ENCODE measurements around the gene LTK. TPM values are rescaled to one million over a fixed set of nuclear protein-coding genes. Genes with fewer than 3 reads are reported as not detected.

LTK gene
- total RNA-seq, 1 donor from 2014 or later, result 1.7 TPM

DNA sequence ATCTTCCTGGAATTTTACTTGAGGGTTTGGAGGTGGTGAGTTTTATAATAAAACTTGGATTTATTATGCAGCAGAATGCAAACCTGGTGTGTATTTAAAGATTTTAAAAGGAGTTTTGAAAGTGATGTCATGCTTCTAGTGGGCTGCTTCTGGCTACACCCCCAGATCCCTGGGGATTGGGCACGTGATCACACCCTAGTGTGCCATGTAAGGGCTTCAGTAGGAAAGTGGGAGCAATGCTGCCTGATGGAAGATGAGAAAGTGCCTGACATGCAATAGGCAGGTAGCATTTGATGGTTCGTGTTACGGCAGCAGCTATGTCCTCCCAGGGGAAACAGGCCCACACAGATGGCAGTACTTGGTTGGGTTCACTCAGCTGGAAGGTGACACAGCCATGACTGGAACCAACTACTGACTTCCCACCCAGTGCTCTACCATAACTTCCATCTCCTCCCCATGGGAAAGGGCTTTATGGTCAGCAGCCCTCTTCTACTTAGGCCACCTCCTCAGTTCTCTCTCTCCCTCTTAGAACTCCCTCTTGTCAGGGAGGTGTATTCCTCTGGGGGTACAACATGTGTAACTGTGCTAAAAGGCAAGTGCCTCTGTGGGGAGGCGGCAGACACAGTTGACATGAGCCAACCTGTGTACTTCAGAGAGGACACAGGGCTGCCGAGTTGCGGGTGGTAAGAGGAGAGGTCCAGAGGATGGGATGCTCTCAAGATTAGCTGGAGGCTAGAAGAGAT is 14.3 kb downstream of the LTK start:
- intact Hi-C loops (cut with micrococcal nuclease), result no loop called here

GRCh38 chr15:41498657-41499056 is 15.0 kb downstream of the LTK start:
- intact Hi-C loops (cut with micrococcal nuclease), result no loop called here

DNA sequence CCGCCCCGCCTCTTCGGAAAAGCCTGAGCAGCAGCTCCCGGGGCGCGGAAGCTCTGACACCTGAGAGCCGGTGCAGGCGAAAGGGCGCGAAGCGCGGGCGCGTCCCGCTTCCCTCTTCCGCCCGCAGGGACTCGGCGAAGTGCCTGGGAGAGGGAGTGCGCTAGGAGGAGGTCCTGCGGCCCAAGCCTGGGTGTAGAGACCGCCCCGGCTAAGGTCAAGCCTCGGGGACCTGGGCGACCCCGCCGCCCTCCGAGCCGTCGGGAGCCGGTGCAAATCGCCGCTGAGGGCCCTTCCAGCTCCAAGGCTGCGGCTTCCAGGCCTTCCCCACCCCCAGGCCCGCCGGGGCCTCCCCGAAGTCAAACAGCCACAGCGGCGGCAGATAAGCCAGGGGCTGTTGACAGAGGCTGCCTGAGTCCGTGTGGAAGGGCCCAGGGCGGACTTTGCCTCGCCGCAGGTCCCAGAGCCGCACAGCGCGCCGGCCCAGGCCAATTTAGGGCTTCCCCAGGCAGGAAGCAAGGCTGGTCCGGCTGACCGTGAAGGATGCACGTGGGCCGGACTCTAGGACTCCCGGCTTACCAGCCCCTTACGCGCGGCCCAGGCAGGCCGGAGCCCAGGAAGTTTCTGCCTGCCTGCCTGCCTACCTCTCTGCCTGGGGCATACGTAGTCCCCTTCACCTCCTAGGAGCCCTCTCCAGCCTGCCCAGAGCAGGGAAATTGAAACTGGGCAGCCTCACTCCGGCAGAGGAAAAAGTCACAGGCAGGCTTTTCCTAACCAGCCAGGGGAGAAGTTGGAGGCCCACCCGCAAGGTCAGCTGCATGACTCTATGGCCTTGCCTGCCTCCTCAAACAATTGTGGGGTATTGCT is 17.7 kb downstream of the LTK start:
- intact Hi-C loops (cut with micrococcal nuclease), result no loop called here

DNA sequence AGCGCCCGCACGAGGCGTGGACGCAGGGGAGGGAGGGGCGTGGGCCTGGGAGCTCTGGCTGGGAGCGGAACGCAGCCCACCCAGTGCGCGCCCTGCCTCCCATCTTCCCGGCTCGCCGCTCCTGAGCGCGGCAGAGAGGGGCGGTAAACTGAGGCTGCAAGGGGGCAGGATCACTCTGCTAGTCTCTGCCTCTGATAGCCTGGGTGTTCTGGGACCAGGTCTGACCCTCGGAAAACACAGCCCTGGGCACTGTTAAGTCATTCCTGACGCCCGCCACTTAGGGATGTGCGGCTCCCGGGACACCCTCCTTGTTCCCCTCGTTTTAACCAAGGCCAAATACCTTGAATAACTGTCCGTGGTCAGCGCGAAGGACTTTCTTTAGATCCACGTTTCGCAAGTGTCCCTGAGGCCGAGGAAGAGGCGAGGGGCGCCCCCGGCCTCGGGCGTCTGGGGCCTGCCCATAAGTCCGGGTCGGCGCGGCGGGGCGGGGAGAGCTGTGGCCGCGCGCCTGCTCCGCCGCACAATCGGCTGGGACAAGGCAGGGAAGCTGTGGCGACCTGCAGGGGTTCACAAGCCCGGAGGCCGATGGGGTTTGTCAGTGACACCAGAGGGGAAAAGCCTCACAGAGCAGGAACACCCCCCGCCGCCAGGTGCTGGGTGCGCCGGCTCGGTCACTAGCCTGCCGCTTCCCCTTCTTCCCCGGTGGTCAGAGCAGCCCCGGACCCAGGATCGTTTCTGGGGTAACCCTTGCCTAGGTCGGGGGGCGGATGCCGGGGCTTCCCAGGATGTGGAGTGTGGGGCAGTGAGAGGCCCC is 18.5 kb downstream of the LTK start:
- intact Hi-C loops (cut with micrococcal nuclease), result loop anchor here (5.0 kb wide), 1 partner anchor 62 kb away; the partner anchor contains the start of gene TYRO3

GRCh38 chr15:41494190-41494921 is 19.3 kb downstream of the LTK start:
- intact Hi-C loops (cut with micrococcal nuclease), result loop anchor here (5.0 kb wide), 1 partner anchor 63 kb away; the partner anchor contains the start of gene TYRO3

DNA sequence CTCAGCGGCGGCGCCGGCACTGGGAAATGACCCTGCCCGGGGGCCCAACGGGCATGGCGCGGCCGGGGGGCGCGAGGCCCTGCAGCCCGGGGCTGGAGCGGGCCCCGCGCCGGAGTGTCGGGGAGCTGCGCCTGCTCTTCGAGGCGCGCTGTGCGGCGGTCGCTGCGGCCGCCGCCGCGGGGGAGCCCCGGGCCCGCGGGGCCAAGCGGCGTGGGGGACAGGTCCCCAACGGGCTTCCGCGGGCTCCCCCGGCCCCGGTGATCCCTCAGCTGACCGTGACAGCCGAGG is 19.8 kb downstream of the LTK start:
- intact Hi-C loops (cut with micrococcal nuclease), result loop anchor here (5.0 kb wide), 1 partner anchor 63 kb away; the partner anchor contains the start of gene TYRO3

DNA sequence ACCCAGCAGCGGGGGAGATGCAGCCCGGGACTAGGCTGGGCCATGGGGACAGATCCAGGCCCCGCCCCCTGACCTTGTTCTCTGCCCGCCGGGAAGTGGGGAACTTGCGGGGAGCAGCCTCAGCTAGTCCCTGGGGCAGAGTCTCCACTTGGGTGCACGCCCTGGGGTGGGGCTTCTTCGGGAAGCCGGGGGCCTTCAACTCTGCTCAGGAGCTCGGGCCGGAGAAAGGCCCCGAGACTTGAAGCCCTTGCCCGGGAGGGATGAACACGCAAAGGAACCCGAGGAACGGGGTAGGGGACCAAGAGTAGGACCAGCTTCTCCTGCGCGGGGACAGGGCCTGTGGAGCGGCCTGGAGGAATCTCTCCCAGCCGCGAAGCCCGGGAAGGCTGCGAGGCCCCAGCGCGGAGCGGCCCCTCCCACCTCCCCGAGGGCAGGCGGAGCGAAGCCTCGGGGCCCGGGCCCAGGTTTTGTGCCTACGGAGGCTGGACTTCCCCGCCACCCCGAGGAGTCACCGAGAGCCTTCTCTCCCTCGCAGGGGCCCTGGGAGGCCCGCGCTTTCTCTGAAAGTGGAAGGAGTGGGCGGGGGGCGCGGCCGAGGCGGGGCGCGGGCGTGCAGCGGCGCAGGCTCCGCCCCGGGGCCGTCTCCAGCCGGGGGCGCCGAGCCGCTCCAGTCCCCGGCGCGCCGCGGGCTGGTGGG is 20.3 kb downstream of the LTK start, which contains the start of gene ITPKA:
ITPKA (plus strand) TSS at position 670 of the 697 bp plus-strand sequence. CDS start 54 bp downstream, outside the sequence.
- intact Hi-C loops (cut with micrococcal nuclease), result loop anchor here (5.0 kb wide), 1 partner anchor 64 kb away; the partner anchor contains the start of gene TYRO3

DNA sequence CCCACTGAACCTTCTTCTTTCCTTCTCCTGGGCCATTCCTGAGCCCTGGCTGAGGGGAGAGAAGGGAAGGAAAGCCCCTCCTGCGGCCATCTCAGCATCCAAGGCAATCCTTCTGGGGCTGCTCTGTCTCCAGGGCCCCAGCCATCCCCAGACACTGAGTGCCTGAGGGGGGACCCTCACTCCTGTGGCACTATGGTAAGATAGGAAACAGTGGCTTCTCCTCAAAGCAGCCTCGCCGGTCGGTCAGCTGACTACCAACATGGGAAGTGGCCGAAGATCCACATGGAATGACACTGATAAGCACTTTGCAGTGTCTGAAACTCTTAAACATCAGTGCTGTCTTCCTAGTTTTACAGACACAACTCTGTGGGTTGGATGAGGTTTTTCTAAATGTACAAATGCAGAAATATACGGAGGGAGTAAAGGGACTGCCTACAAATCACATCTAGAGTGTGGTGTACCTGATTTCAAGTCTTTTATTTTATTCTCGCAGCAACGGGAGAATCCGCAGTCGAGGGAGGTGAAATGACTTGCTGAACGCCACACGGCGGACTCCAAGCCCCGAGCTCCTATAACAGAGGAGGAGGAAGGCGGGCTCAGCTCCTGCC is 20.9 kb downstream of the LTK start:
- intact Hi-C loops (cut with micrococcal nuclease), result loop anchor here (5.0 kb wide), 1 partner anchor 65 kb away; the partner anchor contains the start of gene TYRO3

- intact Hi-C loops (cut with micrococcal nuclease), result loop anchor here (5.0 kb wide), 1 partner anchor 65 kb away; the partner anchor contains the start of gene TYRO3
Observed at GRCh38 chr15:41491889-41492288, 21.7 kb downstream of the LTK start.

DNA sequence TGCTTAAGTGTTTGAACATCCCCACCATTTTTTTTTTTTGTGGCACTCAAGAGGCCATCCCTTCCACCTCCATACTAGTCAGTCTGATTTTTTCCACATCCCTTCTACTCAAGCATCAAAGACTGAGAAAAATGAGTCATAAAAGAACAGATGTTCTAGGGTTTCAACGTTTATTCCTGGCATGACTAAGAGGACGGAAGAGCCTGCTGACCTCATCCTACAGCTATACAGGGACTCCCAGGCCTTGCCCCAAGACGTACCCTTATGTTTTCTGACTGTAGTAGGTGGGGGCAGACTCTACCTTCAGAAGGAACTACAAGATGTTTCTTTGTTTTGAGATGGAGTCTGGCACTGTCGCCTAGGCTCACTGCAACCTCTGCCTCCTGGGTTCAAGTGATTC is 23.3 kb downstream of the LTK start:
- intact Hi-C loops (cut with micrococcal nuclease), result loop anchor here (5.0 kb wide), 1 partner anchor 67 kb away; the partner anchor contains the start of gene TYRO3

DNA sequence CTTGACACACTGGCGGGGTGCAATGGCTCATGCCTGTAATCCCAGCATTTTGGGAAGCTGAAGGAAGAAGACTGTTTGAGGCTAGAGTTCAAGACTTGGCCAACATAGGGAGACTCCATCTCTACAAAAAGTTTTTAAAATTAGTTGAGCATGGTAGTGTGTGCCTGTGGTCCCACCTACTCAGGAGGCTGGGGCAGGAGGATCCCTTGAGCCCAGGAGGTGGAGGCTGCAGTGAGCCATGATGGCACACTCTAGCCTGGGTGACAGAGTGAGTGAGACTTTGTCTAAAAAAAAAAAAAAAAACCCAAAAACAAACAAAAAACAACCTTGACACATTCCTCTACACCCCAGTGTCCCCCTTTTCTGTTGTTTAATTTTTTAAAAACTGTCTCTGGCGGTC is 24.0 kb downstream of the LTK start:
- intact Hi-C loops (cut with micrococcal nuclease), result loop anchor here (5.0 kb wide), 1 partner anchor 68 kb away; the partner anchor contains the start of gene TYRO3

- intact Hi-C loops (cut with micrococcal nuclease), result no loop called here
Observed at GRCh38 chr15:41487802-41488201, 25.8 kb downstream of the LTK start.

GRCh38 chr15:41487381-41487780 is 26.2 kb downstream of the LTK start:
- intact Hi-C loops (cut with micrococcal nuclease), result no loop called here

GRCh38 chr15:41486286-41486685 is 27.3 kb downstream of the LTK start:
- intact Hi-C loops (cut with micrococcal nuclease), result no loop called here

DNA sequence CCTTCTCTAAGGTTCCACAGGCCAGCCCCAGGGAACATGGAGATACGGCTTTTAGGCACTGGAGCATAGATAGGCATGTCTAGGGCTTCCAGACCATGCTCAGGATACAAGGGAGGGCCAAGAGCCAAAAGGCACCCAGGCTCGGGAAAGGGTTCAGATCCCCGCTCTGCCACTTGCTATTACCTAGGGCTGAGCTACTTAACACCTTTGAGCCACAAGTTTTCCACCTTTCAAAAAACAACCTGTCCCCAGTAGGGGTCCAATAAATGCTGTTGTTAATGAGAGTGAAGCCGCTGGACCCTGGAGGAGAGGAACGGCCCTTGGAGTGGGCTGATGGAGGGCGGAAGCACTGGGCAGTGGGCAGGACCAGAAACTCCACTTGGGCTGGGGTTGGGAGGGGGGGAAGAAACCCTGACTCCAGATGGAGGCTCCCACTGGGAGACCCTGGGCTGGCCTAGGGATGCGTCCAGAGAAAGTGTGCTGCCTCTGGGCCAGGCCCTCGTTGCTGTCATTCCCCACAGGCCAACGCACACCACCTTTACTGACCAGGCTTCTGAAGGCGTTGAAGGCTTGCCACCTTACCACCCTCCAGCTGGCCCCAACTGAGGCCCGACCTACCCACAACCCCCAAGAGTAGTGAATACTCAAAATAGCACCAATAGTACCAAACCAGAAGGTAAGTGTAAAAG is 28.5 kb downstream of the LTK start:
- intact Hi-C loops (cut with micrococcal nuclease), result no loop called here

GRCh38 chr15:41483519-41483918 is 30.1 kb downstream of the LTK start:
- intact Hi-C loops (cut with micrococcal nuclease), result no loop called here

- intact Hi-C loops (cut with micrococcal nuclease), result no loop called here
Observed at GRCh38 chr15:41483115-41483514, 30.5 kb downstream of the LTK start.

DNA sequence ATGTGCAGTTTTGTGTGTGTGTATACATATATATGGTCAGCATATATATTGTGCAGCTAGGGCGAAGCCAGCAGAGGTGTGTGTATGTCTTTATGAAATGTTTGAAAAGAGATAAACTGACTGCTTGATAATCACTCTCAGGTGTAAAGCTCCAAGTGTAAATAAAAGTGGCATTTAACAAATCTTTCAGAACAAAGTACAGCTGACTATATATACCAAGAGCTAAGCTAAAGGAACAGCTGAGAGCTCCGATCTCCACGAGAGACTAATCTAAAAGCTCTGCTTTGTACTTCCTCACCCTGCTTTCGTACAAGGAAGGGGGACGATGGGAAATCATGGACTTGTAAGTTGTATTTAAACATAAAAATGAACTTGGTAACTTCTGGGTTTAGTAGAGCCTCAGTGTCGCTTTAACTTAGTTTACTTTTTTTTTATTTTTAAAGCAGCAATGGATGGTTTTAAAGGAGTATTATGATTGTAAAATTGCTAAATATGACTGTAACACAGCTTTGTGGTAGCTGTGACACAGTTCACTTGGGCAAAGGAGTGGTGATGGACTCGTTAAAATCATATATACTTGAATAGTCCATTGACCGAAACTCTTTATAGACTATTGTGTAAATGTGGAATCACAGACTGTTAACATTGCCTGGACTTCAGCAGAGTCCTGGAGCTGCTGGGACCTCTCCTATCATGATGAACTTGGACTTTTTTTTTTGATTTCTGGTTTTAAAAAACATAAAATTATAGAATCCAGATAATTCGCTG is 31.3 kb downstream of the LTK start:
- intact Hi-C loops (cut with micrococcal nuclease), result no loop called here

Measured in T-helper 2 cell treated with Interferon-gamma antibody and Interleukin-4, amounts not matched to agents 100 ng/mL and 5 ng/mL, for 36 hours (primary cell).